ENCODE data around the gene PRKCA. TPM values are rescaled to one million over a fixed set of nuclear protein-coding genes. Genes with fewer than 3 reads are reported as not detected.

Gene PRKCA
- total RNA-seq, 1 donor from 2014 or later: 15.5 TPM

DNA sequence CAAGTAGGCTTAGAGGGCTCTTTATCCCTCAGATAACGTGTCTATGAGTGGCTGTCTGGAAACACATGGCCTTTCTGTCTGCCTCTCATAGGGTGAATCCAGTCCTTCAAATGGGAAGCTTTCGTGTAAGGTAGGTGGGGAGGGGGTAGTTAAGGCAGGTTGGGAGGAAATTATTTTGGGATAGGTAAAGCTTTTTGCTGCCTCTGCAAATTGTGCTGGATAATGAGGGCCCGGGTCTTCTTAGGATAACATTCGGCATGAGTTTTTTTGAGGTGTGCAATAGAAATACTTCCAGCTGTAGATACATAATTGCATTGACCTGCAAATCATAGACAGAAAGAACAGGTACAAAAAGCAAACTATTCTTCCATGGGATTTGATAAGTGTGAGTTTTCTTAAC lies 189.7 kb downstream of the PRKCA start:
- TF ChIP-seq POLR2AphosphoS5 (IDR thresholded peaks at IDR 0.05; ENCODE audit: insufficient read depth in 1 of 2, low read depth in 1 of 2) (no peak), POLR2A (IDR thresholded peaks at IDR 0.05) (no peak), CTCF (IDR thresholded peaks at IDR 0.05) (no peak)
- no peaks in the 10 kb centered on the region for H3K36me3 ChIP-seq
- DNase-seq (ENCODE audit: extremely low spot score in 2 of 2): no peak
- H3K4me1 ChIP-seq: no peaks in the 10 kb centered on the region
- intact Hi-C loops (cut with DNase I): loop anchor here (10.0 kb wide), 1 partner anchor 63 kb away; no protein-coding TSS in a partner anchor
- H3K9me3 ChIP-seq: no peaks in the 10 kb centered on the region
- no peak overlapping the region for H3K27ac ChIP-seq
- H3K27me3 ChIP-seq: no peaks in the 10 kb centered on the region
- no peak overlapping the region for H3K4me3 ChIP-seq

DNA sequence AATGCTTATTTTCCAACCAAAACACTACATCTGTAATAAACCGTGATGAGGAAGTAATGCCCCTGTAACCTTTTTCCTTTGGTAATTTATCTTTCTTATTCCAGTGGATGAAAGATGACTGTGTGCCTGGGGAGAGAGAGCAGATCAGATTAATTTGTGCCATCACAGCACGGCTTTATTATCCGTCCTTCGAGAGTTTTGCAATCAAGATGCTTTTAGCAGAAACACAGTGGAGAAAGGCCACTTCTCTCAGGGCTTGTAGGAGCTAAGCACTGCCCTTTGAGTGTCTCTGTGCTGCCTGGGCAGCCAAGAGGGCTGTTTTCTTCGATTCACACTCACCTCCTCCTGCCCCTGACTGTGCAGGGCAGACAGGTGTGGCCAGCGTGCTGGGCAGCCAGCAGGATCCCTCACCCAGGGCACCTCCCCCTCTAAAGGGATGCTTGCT lies 190.2 kb downstream of the PRKCA start:
- Histone ChIP-seq H3K4me1 (no peaks in the 10 kb centered on the region), H3K9me3 (no peaks in the 10 kb centered on the region), H3K27ac (no peak overlapping the region), H3K27me3 (no peaks in the 10 kb centered on the region), H3K36me3 (no peaks in the 10 kb centered on the region), H3K4me3 (no peak overlapping the region)
- DNase-seq (ENCODE audit: extremely low spot score in 2 of 2): no peak
- TF ChIP-seq POLR2A (IDR thresholded peaks at IDR 0.05) (no peak), POLR2AphosphoS5 (IDR thresholded peaks at IDR 0.05; ENCODE audit: insufficient read depth in 1 of 2, low read depth in 1 of 2) (no peak), CTCF (IDR thresholded peaks at IDR 0.05) (no peak)
- intact Hi-C loops (cut with DNase I): loop anchor here (10.0 kb wide), 1 partner anchor 62 kb away; no protein-coding TSS in a partner anchor

GRCh38 chr17:66493283-66494019 lies 191.0 kb downstream of the PRKCA start:
- no peaks in the 10 kb centered on the region for H3K36me3 ChIP-seq
- TF ChIP-seq CTCF (IDR thresholded peaks at IDR 0.05) (no peak), POLR2A (IDR thresholded peaks at IDR 0.05) (no peak), POLR2AphosphoS5 (IDR thresholded peaks at IDR 0.05; ENCODE audit: insufficient read depth in 1 of 2, low read depth in 1 of 2) (no peak)
- no peaks in the 10 kb centered on the region for H3K4me1 ChIP-seq
- intact Hi-C loops (cut with DNase I): loop anchor here (10.0 kb wide), 1 partner anchor 61 kb away; no protein-coding TSS in a partner anchor
- H3K27ac ChIP-seq: no peak overlapping the region
- H3K9me3 ChIP-seq: no peaks in the 10 kb centered on the region
- no peak overlapping the region for H3K4me3 ChIP-seq
- H3K27me3 ChIP-seq: no peaks in the 10 kb centered on the region
- no peak for DNase-seq (ENCODE audit: extremely low spot score in 2 of 2)

- Histone ChIP-seq H3K27ac (no peak overlapping the region), H3K4me1 (no peaks in the 10 kb centered on the region), H3K4me3 (no peak overlapping the region), H3K36me3 (no peaks in the 10 kb centered on the region), H3K27me3 (no peaks in the 10 kb centered on the region), H3K9me3 (no peaks in the 10 kb centered on the region)
- DNase-seq (ENCODE audit: extremely low spot score in 2 of 2): no peak
- no peak for TF ChIP-seq POLR2AphosphoS5 (IDR thresholded peaks at IDR 0.05; ENCODE audit: insufficient read depth in 1 of 2, low read depth in 1 of 2)
- TF ChIP-seq CTCF (IDR thresholded peaks at IDR 0.05): no peak
- no peak for TF ChIP-seq POLR2A (IDR thresholded peaks at IDR 0.05)
- intact Hi-C loops (cut with DNase I): loop anchor here (10.0 kb wide), 1 partner anchor 61 kb away; no protein-coding TSS in a partner anchor
Observed at GRCh38 chr17:66494023-66494803, 191.8 kb downstream of the PRKCA start.

All from vagina (tissue), 2 donors.